Upper lobe of left lung (tissue), 4 donors: ENCODE measurements around the gene MIER2.

ENCODE experiments used
- CTCF ChIP-seq, 6 experiments: fragments of 450-650 bp in 4 of 6; fragments of 200-600 bp in 2 of 6; sonication (generic) in 2 of 6; IDR thresholded peaks; one replicate each; pipeline ENCODE4 v1.5.1; 2016 to 2019; ENCODE audit warnings: antibody characterized with exemption in 6 of 6
- EP300 ChIP-seq, 4 donors: sonication (generic); formaldehyde crosslinking; IDR thresholded peaks; one replicate each; pipeline ENCODE4 v1.5.1; 2017; ENCODE audit warnings: antibody characterized with exemption in 4 of 4, control low read depth in 2 of 4
- POLR2A ChIP-seq, 4 donors: fragments of 450-650 bp; IDR thresholded peaks; one replicate each; pipeline ENCODE4 v1.5.1; 2016 to 2017; ENCODE audit warnings: antibody characterized with exemption in 4 of 4, mild to moderate bottlenecking in 2 of 4
- POLR2AphosphoS5 ChIP-seq, 2 donors: sonication (generic); formaldehyde crosslinking; IDR thresholded peaks; one replicate each; pipeline ENCODE4 v1.5.1; 2017; ENCODE audit warnings: antibody characterized with exemption in 2 of 2

- TF ChIP-seq CTCF (IDR thresholded peaks at IDR 0.05) (no peak), POLR2AphosphoS5 (IDR thresholded peaks at IDR 0.05) (no peak), POLR2A (IDR thresholded peaks at IDR 0.05) (no peak), EP300 (IDR thresholded peaks at IDR 0.05) (no peak)
Observed at GRCh38 chr19:335486-336066, 9.0 kb downstream of the MIER2 start.
